Neural cell (in vitro differentiated cells): ENCODE measurements around the gene PGAP1. TPM values are rescaled to one million over a fixed set of nuclear protein-coding genes. Genes with fewer than 3 reads are reported as not detected.

Experiments
- H2AFZ ChIP-seq: fragments of 200-600, 300-800 bp; sonication (generic), shearing (Covaris generic); 2 replicates; pipeline ENCODE4 v1.6.0; 2014; ENCODE audit warnings: low read depth, mild to moderate bottlenecking, antibody characterized with exemption, low read length, moderate library complexity
- H3F3A ChIP-seq: fragments of 200-600 bp; shearing (Covaris generic); 2 replicates; pipeline ENCODE4 v1.6.1; 2016; ENCODE audit warnings: mild to moderate bottlenecking, moderate library complexity, mixed read lengths, antibody characterized with exemption, low read length; ENCODE audit not compliant: insufficient read depth, poor library complexity, severe bottlenecking
- H3K27ac ChIP-seq: fragments of 200-600, 300-800 bp; sonication (generic), shearing (Covaris generic); 2 replicates; pipeline ENCODE4 v1.5.1; 2014; ENCODE audit warnings: mild to moderate bottlenecking, low read length, moderate library complexity
- H3K27me3 ChIP-seq: fragments of 300-800, 200-600 bp; sonication (generic), shearing (Covaris generic); 2 replicates; pipeline ENCODE4 v1.6.0; 2014; ENCODE audit warnings: mild to moderate bottlenecking, low read depth, low read length, moderate library complexity; ENCODE audit not compliant: insufficient read depth
- H3K36me3 ChIP-seq: fragments of 300-800, 200-600 bp; sonication (generic), shearing (Covaris generic); 2 replicates; pipeline ENCODE4 v1.5.1; 2014; ENCODE audit warnings: mild to moderate bottlenecking, antibody characterized with exemption, low read length, moderate library complexity; ENCODE audit not compliant: insufficient read depth
- H3K4me2 ChIP-seq: fragments of 300-800, 200-600 bp; sonication (generic), shearing (Covaris generic); 2 replicates; pipeline ENCODE4 v1.6.0; 2014; ENCODE audit warnings: mild to moderate bottlenecking, low read length
- H3K4me3 ChIP-seq: fragments of 300-800, 200-600 bp; sonication (generic), shearing (Covaris generic); 2 replicates; pipeline ENCODE4 v1.5.1; 2014; ENCODE audit warnings: mild to moderate bottlenecking, low read length, moderate library complexity
- H3K79me2 ChIP-seq: fragments of 200-600 bp; shearing (Covaris generic); replicated peaks from 2 replicates; pipeline ENCODE4 v1.6.0; 2014; ENCODE audit warnings: mild to moderate bottlenecking, low read length, moderate library complexity; ENCODE audit not compliant: insufficient read depth
- H3K9ac ChIP-seq: fragments of 300-800, 200-600 bp; sonication (generic), shearing (Covaris generic); 2 replicates; pipeline ENCODE4 v1.6.1; 2016; ENCODE audit warnings: mild to moderate bottlenecking, low read length, mixed read lengths
- H3K9me2 ChIP-seq: fragments of 200-600 bp; shearing (Covaris generic); 2 replicates; pipeline ENCODE4 v1.6.1; 2016; ENCODE audit warnings: mild to moderate bottlenecking, low read length, mixed read lengths; ENCODE audit not compliant: insufficient read depth
- H3K9me3 ChIP-seq: fragments of 200-600, 300-800 bp; sonication (generic), shearing (Covaris generic); 2 replicates; pipeline ENCODE4 v1.6.1; 2016; ENCODE audit warnings: mild to moderate bottlenecking, mixed run types, low read length, moderate library complexity, mixed read lengths
- H4K20me1 ChIP-seq: fragments of 200-600 bp; shearing (Covaris generic); 2 replicates; pipeline ENCODE4 v1.6.1; 2016; ENCODE audit warnings: mild to moderate bottlenecking, mixed run types; ENCODE audit not compliant: insufficient read depth
- CTCF ChIP-seq: fragments of 450-650 bp; IDR thresholded peaks from 2 replicates; pipeline ENCODE4 v1.5.1; 2014; ENCODE audit warnings: antibody characterized with exemption, mild to moderate bottlenecking, moderate library complexity; ENCODE audit not compliant: poor library complexity, severe bottlenecking
- EP300 ChIP-seq: fragments of 450-650 bp; conservative IDR thresholded peaks from 2 replicates; pipeline ENCODE4 v1.6.1; 2014; ENCODE audit warnings: antibody characterized with exemption, mild to moderate bottlenecking, moderate library complexity; ENCODE audit not compliant: poor library complexity, severe bottlenecking
- EZH2 ChIP-seq: fragments of 200-600, 300-800 bp; shearing (Covaris generic), sonication (generic); IDR thresholded peaks from 2 replicates; pipeline ENCODE4 v1.6.1; 2014; ENCODE audit warnings: antibody characterized with exemption, low read length, borderline replicate concordance, mild to moderate bottlenecking; ENCODE audit not compliant: insufficient read depth, poor library complexity, severe bottlenecking
- MXI1 ChIP-seq: fragments of 450-650 bp; conservative IDR thresholded peaks from 2 replicates; pipeline ENCODE4 v1.6.1; 2014; ENCODE audit warnings: antibody characterized with exemption, mild to moderate bottlenecking; ENCODE audit not compliant: poor library complexity, severe bottlenecking
- POLR2AphosphoS5 ChIP-seq: IDR thresholded peaks from 2 replicates; pipeline ENCODE4 v1.6.1; 2012
- RAD21 ChIP-seq: fragments of 450-650 bp; conservative IDR thresholded peaks from 2 replicates; pipeline ENCODE4 v1.6.1; 2014; ENCODE audit warnings: antibody characterized with exemption, mild to moderate bottlenecking, moderate library complexity
- SMC3 ChIP-seq: fragments of 450-650 bp; conservative IDR thresholded peaks from 2 replicates; pipeline ENCODE4 v1.6.1; 2014; ENCODE audit warnings: antibody characterized with exemption, mild to moderate bottlenecking, moderate library complexity; ENCODE audit not compliant: poor library complexity
- TAF1 ChIP-seq: IDR thresholded peaks from 2 replicates; pipeline ENCODE4 v1.6.1; 2012; ENCODE audit warnings: low read depth
- polyA plus RNA-seq: library from polyadenylated mRNA; depleted of rRNA; stranded (reverse); fragments of >200 nt; gene quantifications from 2 replicates; pipeline ENCODE4 v1.2.3, GENCODE V29; 2014
- small RNA-seq, 3 experiments: library from RNA; depleted of rRNA; stranded (forward); fragments of <200 nt; gene quantifications; one replicate each; pipeline ENCODE3, GENCODE V24; 2012
- TF ChIP-seq, protein P1 (sequence below): IDR thresholded peaks from 2 replicates; pipeline ENCODE4 v1.6.1; 2012; ENCODE audit warnings: borderline replicate concordance

Gene PGAP1
- polyA plus RNA-seq, 1 donor from 2014 or later = 63.3 TPM

DNA sequence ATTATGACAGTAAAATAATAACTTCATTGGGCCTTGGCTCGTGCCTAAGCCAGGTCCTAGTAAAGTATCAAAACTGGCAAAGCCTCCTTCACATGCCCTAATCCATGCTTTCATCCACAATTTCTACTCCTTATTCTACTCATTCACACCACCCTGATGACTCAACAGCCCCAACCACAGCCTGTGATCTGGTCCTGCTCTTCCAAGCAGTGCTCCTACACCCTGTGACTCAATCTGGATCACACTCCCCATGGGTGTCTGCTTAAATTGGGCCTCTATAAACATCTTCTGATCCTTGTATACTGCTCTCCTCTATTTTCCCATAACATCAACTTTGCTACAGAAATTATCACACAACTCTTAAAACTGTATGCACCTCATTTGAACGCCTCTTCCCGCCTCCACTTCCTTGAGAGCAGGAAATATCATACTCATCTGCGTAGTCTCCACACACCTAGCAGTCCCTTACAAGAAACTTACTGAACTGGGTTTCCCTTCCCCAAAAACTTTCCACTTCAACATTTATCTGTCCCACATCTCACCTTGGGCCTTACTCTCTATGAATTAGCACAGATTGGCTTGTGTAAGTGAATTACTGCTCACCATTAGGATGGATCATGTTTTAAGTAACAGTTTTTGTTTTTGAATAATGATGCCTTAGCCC lies 142.9 kb downstream of the PGAP1 start:
- H3K4me3 ChIP-seq = no peak overlapping the region
- no peaks in the 10 kb centered on the region for H3K27me3 ChIP-seq
- no peaks in the 10 kb centered on the region for H3K79me2 ChIP-seq
- no peaks in the 10 kb centered on the region for H4K20me1 ChIP-seq
- no peak overlapping the region for H3K4me2 ChIP-seq
- no peak overlapping the region for H3K27ac ChIP-seq
- no peak overlapping the region for H3K9ac ChIP-seq
- TF ChIP-seq CTCF = no peak
- no peak for TF ChIP-seq EZH2
- TF ChIP-seq SMC3 = no peak
- TF ChIP-seq POLR2AphosphoS5 = no peak
- no peak for TF ChIP-seq TAF1
- TF ChIP-seq EP300 = no peak
- TF ChIP-seq, protein P1, sequence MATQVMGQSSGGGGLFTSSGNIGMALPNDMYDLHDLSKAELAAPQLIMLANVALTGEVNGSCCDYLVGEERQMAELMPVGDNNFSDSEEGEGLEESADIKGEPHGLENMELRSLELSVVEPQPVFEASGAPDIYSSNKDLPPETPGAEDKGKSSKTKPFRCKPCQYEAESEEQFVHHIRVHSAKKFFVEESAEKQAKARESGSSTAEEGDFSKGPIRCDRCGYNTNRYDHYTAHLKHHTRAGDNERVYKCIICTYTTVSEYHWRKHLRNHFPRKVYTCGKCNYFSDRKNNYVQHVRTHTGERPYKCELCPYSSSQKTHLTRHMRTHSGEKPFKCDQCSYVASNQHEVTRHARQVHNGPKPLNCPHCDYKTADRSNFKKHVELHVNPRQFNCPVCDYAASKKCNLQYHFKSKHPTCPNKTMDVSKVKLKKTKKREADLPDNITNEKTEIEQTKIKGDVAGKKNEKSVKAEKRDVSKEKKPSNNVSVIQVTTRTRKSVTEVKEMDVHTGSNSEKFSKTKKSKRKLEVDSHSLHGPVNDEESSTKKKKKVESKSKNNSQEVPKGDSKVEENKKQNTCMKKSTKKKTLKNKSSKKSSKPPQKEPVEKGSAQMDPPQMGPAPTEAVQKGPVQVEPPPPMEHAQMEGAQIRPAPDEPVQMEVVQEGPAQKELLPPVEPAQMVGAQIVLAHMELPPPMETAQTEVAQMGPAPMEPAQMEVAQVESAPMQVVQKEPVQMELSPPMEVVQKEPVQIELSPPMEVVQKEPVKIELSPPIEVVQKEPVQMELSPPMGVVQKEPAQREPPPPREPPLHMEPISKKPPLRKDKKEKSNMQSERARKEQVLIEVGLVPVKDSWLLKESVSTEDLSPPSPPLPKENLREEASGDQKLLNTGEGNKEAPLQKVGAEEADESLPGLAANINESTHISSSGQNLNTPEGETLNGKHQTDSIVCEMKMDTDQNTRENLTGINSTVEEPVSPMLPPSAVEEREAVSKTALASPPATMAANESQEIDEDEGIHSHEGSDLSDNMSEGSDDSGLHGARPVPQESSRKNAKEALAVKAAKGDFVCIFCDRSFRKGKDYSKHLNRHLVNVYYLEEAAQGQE = no peak
- TF ChIP-seq RAD21 = no peak
- TF ChIP-seq MXI1 = no peak
- no peaks in the 10 kb centered on the region for H3F3A ChIP-seq
- H3K36me3 ChIP-seq = peaks cover 27% of the 10 kb centered on the region
- H3K9me3 ChIP-seq = no peaks in the 10 kb centered on the region
- H2AFZ ChIP-seq = no peak overlapping the region
- no peaks in the 10 kb centered on the region for H3K9me2 ChIP-seq

Small RNA genes within 50 kb of the gene (small RNA-seq; reads per million reads assigned to genes)
- gene AC012486.1 = 0 reads per million in 3 experiments

Other genes with a start within 250 kb of the PGAP1 start
- 54.6 and 57.0 TPM in 2 replicates for gene GTF3C3, start 127.0 kb downstream of the PGAP1 start, polyA plus RNA-seq
- 1.4 and 2.4 TPM in 2 replicates for gene C2orf66, start 117.4 kb downstream of the PGAP1 start, polyA plus RNA-seq